Measurements from ENCODE around the gene MYOCOS.
A peak's percentile ranks its signal among the peaks of the same experiment; 100 is the strongest.

The MYOCOS gene

DNA sequence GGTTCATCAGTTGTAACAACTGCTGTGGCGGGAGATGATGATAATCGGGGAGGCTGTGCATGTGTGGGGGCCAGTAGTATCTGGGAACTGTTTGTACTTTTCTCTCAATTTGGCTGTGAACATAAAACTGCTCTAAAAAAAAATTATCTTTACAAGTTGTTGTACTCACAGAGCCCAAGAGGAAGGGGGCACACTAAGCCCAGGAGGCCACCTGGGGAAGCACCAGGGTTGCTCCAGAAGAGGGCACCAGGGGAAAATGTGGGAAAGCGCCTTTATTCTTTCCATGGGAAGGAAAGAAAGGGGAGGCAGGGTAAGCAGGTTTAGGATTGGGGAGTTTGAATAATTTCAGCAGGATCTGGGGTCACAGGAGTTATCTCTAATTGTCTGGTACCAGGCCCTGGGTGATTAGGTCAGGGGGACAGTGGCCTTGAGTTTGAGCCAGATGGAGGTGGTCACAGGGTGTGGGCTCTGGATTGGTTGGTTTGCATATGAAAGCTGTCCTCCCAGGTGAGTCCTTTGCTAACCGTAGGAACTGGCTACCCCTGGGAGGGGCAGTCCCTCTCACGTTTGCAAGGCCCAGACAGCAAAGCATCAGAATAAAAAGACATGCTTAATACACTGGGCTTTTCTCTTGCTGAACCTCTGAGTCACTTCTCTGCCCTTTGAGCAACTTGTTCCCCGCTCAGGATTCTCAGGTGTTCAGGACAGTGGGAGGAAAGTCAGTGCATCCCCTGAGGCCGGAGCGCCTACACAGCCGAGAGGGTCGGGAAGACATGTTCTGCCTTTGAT lies 19.2 kb downstream of the MYOCOS start:
- TF ChIP-seq, protein P1, sequence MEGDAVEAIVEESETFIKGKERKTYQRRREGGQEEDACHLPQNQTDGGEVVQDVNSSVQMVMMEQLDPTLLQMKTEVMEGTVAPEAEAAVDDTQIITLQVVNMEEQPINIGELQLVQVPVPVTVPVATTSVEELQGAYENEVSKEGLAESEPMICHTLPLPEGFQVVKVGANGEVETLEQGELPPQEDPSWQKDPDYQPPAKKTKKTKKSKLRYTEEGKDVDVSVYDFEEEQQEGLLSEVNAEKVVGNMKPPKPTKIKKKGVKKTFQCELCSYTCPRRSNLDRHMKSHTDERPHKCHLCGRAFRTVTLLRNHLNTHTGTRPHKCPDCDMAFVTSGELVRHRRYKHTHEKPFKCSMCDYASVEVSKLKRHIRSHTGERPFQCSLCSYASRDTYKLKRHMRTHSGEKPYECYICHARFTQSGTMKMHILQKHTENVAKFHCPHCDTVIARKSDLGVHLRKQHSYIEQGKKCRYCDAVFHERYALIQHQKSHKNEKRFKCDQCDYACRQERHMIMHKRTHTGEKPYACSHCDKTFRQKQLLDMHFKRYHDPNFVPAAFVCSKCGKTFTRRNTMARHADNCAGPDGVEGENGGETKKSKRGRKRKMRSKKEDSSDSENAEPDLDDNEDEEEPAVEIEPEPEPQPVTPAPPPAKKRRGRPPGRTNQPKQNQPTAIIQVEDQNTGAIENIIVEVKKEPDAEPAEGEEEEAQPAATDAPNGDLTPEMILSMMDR (IDR thresholded peaks at IDR 0.05; ENCODE audit: low read depth, low read length), result peak; percentile 34; the same call in 1 of the 2 replicates
- DNase-seq, result no peak
- no peaks in the 10 kb centered on the region for H3K27me3 ChIP-seq (ENCODE audit: insufficient read depth, low read depth, severe bottlenecking)
- H3K27ac ChIP-seq, result no peak overlapping the region
- H3K4me3 ChIP-seq (ENCODE audit: low read depth, low read length), result no peak overlapping the region
- no peaks in the 10 kb centered on the region for H3K9me3 ChIP-seq (ENCODE audit: severe bottlenecking)
- no peaks in the 10 kb centered on the region for H3K36me3 ChIP-seq

- Histone ChIP-seq H3K27me3 (ENCODE audit: insufficient read depth, low read depth, severe bottlenecking) (no peaks in the 10 kb centered on the region), H3K27ac (no peak overlapping the region), H3K9me3 (ENCODE audit: severe bottlenecking) (no peaks in the 10 kb centered on the region), H3K36me3 (no peaks in the 10 kb centered on the region), H3K4me3 (ENCODE audit: low read depth, low read length) (no peak overlapping the region)
- TF ChIP-seq, protein P1 (IDR thresholded peaks at IDR 0.05; ENCODE audit: low read depth, low read length), result no peak
- no peak for DNase-seq
Observed at GRCh38 chr1:171642197-171642596, 20.2 kb downstream of the MYOCOS start.

- H3K27ac ChIP-seq, result no peak overlapping the region
- no peaks in the 10 kb centered on the region for H3K27me3 ChIP-seq (ENCODE audit: insufficient read depth, low read depth, severe bottlenecking)
- no peaks in the 10 kb centered on the region for H3K36me3 ChIP-seq
- no peak for DNase-seq
- no peak overlapping the region for H3K4me3 ChIP-seq (ENCODE audit: low read depth, low read length)
- no peaks in the 10 kb centered on the region for H3K9me3 ChIP-seq (ENCODE audit: severe bottlenecking)
- TF ChIP-seq, protein P1 (IDR thresholded peaks at IDR 0.05; ENCODE audit: low read depth, low read length), result no peak
Observed at GRCh38 chr1:171643156-171643555, 21.1 kb downstream of the MYOCOS start.

- no peaks in the 10 kb centered on the region for H3K9me3 ChIP-seq (ENCODE audit: severe bottlenecking)
- no peaks in the 10 kb centered on the region for H3K36me3 ChIP-seq
- DNase-seq, result peak; percentile 94
- no peaks in the 10 kb centered on the region for H3K27me3 ChIP-seq (ENCODE audit: insufficient read depth, low read depth, severe bottlenecking)
- TF ChIP-seq, protein P1 (IDR thresholded peaks at IDR 0.05; ENCODE audit: low read depth, low read length), result peak; percentile 94
- H3K4me3 ChIP-seq (ENCODE audit: low read depth, low read length), result no peak overlapping the region
- no peak overlapping the region for H3K27ac ChIP-seq
Observed at GRCh38 chr1:171644805-171645483, 22.9 kb downstream of the MYOCOS start.

DNA sequence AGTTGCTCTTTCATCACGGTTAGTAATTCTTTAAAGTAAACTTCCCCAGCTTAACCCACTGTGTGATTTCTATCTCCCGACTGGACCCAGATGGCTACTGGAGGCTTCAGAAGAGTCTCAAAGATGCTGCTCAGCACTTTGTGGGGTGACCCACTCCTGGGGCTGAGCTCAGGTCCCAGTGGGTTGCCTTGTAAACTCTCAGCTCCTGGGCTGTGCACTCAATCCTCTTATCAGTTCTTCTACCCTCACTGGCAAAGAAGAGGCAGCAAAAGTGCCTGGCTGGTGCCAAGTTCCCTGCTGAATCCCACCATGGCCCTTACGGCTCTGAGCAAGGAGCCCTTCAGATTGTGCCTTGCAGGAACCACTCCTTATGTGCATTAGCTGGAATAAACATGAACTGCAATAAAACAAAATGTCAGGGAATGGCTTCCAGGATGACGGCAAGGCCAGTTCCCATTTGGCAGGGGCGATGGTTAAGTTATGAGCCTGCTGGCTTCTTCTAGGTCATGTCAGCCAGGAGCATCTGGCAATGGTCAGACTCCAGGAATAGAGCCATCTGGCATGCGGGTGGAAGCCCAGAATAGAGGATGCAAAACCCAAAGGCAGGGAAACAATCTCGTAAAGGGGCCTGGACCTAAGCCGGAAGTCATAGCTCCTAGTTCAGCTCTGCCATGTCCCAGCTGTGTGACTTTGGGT lies 23.7 kb downstream of the MYOCOS start:
- Histone ChIP-seq H3K4me3 (ENCODE audit: low read depth, low read length) (no peak overlapping the region), H3K9me3 (ENCODE audit: severe bottlenecking) (no peaks in the 10 kb centered on the region), H3K27ac (no peak overlapping the region), H3K27me3 (ENCODE audit: insufficient read depth, low read depth, severe bottlenecking) (no peaks in the 10 kb centered on the region), H3K36me3 (no peaks in the 10 kb centered on the region)
- peak; percentile 29 for DNase-seq
- TF ChIP-seq, protein P1 (IDR thresholded peaks at IDR 0.05; ENCODE audit: low read depth, low read length), result no peak

Measured in WERI-Rb-1 (cell line).